WTC11 (cell line): ENCODE results near the gene KDM4B. TPM values are rescaled to one million over a fixed set of nuclear protein-coding genes. Genes with fewer than 3 reads are reported as not detected.

Experiments used
- ATAC-seq: fragments of 200-7000 bp; cut with Tn5 transposase; 2 replicates; pipeline ENCODE4 v1.10.0; 2021; ENCODE audit warnings: mild to moderate bottlenecking, moderate library complexity
- CTCF ChIA-PET: fragments of 300-600 bp; sonication (Branson Sonifier 250); formaldehyde crosslinking; loops from one replicate; lab custom pipeline; 2021; ENCODE audit warnings: antibody characterized with exemption; lab: Charles Lee
- POLR2A ChIA-PET: fragments of 350-600 bp; sonication (Branson Sonifier 250); formaldehyde crosslinking; loops from one replicate; lab custom pipeline; 2021; ENCODE audit warnings: antibody characterized with exemption; lab: Charles Lee
- DNase-seq: peaks from one replicate; pipeline ENCODE4 v3.0.0; 2021; ENCODE audit warnings: low spot score
- H3K27ac Mint-ChIP-seq: 2 replicates; pipeline ENCODE4 v1.8.0; 2021; ENCODE audit warnings: mixed read lengths
- H3K27me3 Mint-ChIP-seq: 2 replicates; pipeline ENCODE4 v1.8.0; 2021; ENCODE audit warnings: low read depth, mild to moderate bottlenecking, moderate library complexity, mixed read lengths
- H3K36me3 Mint-ChIP-seq: 2 replicates; pipeline ENCODE4 v1.8.0; 2021; ENCODE audit warnings: mixed read lengths
- H3K4me1 Mint-ChIP-seq: 2 replicates; pipeline ENCODE4 v1.8.0; 2022; ENCODE audit warnings: mixed read lengths
- H3K4me3 Mint-ChIP-seq: 2 replicates; pipeline ENCODE4 v1.8.0; 2021; ENCODE audit warnings: mild to moderate bottlenecking, moderate library complexity, mixed read lengths
- H3K9me3 Mint-ChIP-seq: 2 replicates; pipeline ENCODE4 v1.8.0; 2021; ENCODE audit warnings: mixed read lengths
- CBFB ChIP-seq: sonication (generic); formaldehyde crosslinking; IDR thresholded peaks from 2 replicates; pipeline ENCODE4 v1.8.1; 2022; ENCODE audit warnings: mild to moderate bottlenecking, low read depth, missing genetic modification reagents
- EMX1 ChIP-seq: fragments of 250-450 bp; sonication (Bioruptor Pico); IDR thresholded peaks from 2 replicates; pipeline ENCODE4 v1.8.0; 2021; ENCODE audit warnings: mild to moderate bottlenecking
- ETV6 ChIP-seq: sonication (generic); formaldehyde crosslinking; IDR thresholded peaks from 2 replicates; pipeline ENCODE4 v1.8.1; 2022; ENCODE audit warnings: mild to moderate bottlenecking, missing genetic modification reagents
- FOXK1 ChIP-seq: sonication (generic); formaldehyde crosslinking; IDR thresholded peaks from 2 replicates; pipeline ENCODE4 v1.8.0; 2022; ENCODE audit warnings: mild to moderate bottlenecking, moderate library complexity, missing genetic modification reagents
- FOXP1 ChIP-seq: sonication (generic); formaldehyde crosslinking; IDR thresholded peaks from 2 replicates; pipeline ENCODE4 v1.8.0; 2022; ENCODE audit warnings: missing genetic modification reagents, mild to moderate bottlenecking, moderate library complexity, borderline replicate concordance
- GABPB1 ChIP-seq: sonication (generic); formaldehyde crosslinking; IDR thresholded peaks from 2 replicates; pipeline ENCODE4 v1.8.1; 2023; ENCODE audit warnings: mild to moderate bottlenecking, missing genetic modification reagents
- NFATC4 ChIP-seq: fragments of 250-450 bp; sonication (Bioruptor Pico); IDR thresholded peaks from 2 replicates; pipeline ENCODE4 v1.9.0; 2021; ENCODE audit warnings: mild to moderate bottlenecking
- NFE2L1 ChIP-seq: sonication (generic); formaldehyde crosslinking; IDR thresholded peaks from 2 replicates; pipeline ENCODE4 v1.8.1; 2023; ENCODE audit warnings: missing genetic modification reagents
- NFYB ChIP-seq: sonication (generic); formaldehyde crosslinking; conservative IDR thresholded peaks from 2 replicates; pipeline ENCODE4 v1.8.0; 2022; ENCODE audit warnings: low read depth, missing genetic modification reagents
- SMAD4 ChIP-seq: sonication (generic); formaldehyde crosslinking; IDR thresholded peaks from 2 replicates; pipeline ENCODE4 v1.8.0; 2022; ENCODE audit warnings: mild to moderate bottlenecking, missing genetic modification reagents
- TEAD1 ChIP-seq: sonication (generic); formaldehyde crosslinking; IDR thresholded peaks from 2 replicates; pipeline ENCODE4 v1.8.0; 2022; ENCODE audit warnings: mild to moderate bottlenecking, missing genetic modification reagents
- ZNF121 ChIP-seq: sonication (generic); formaldehyde crosslinking; IDR thresholded peaks from 2 replicates; pipeline ENCODE4 v1.8.0; 2023; ENCODE audit warnings: missing genetic modification reagents
- ZNF232 ChIP-seq: sonication (generic); formaldehyde crosslinking; IDR thresholded peaks from 2 replicates; pipeline ENCODE4 v1.8.0; 2022; ENCODE audit warnings: mild to moderate bottlenecking, missing genetic modification reagents
- ZNF317 ChIP-seq: sonication (generic); formaldehyde crosslinking; IDR thresholded peaks from 2 replicates; pipeline ENCODE4 v1.8.1; 2023; ENCODE audit warnings: low read depth, mild to moderate bottlenecking, moderate library complexity, missing genetic modification reagents, borderline replicate concordance
- total RNA-seq: library from RNA; stranded (reverse); gene quantifications from 3 replicates; pipeline ENCODE4 v1.2.3, GENCODE V29; 2021
- TF ChIP-seq, protein P1 (sequence below): sonication (generic); formaldehyde crosslinking; IDR thresholded peaks from 2 replicates; pipeline ENCODE4 v1.8.1; 2023; ENCODE audit warnings: mild to moderate bottlenecking, missing genetic modification reagents, moderate library complexity
- TF ChIP-seq, protein P2 (sequence below): sonication (generic); formaldehyde crosslinking; IDR thresholded peaks from 2 replicates; pipeline ENCODE4 v1.8.0; 2022; ENCODE audit warnings: mild to moderate bottlenecking, missing genetic modification reagents
- TF ChIP-seq, protein P3 (sequence below): sonication (generic); formaldehyde crosslinking; IDR thresholded peaks from 2 replicates; pipeline ENCODE4 v1.8.0; 2022; ENCODE audit warnings: missing genetic modification reagents
- TF ChIP-seq, protein P4 (sequence below): sonication (generic); formaldehyde crosslinking; conservative IDR thresholded peaks from 2 replicates; pipeline ENCODE4 v1.8.1; 2023; ENCODE audit warnings: mild to moderate bottlenecking, low read depth, missing genetic modification reagents, moderate library complexity
- TF ChIP-seq, protein P5 (sequence below): fragments of 250-450 bp; sonication (Bioruptor Pico); IDR thresholded peaks from 2 replicates; pipeline ENCODE4 v1.8.0; 2021; ENCODE audit warnings: mild to moderate bottlenecking
- TF ChIP-seq, protein P6 (sequence below): sonication (generic); formaldehyde crosslinking; IDR thresholded peaks from 2 replicates; pipeline ENCODE4 v1.8.1; 2023; ENCODE audit warnings: mild to moderate bottlenecking, missing genetic modification reagents
- TF ChIP-seq, protein P7 (sequence below): fragments of 250-450 bp; sonication (Bioruptor Pico); conservative IDR thresholded peaks from 2 replicates; pipeline ENCODE4 v1.9.0; 2021; ENCODE audit warnings: mild to moderate bottlenecking

KDM4B gene
- total RNA-seq, 1 experiment from 2014 or later = 43.2 TPM

DNA sequence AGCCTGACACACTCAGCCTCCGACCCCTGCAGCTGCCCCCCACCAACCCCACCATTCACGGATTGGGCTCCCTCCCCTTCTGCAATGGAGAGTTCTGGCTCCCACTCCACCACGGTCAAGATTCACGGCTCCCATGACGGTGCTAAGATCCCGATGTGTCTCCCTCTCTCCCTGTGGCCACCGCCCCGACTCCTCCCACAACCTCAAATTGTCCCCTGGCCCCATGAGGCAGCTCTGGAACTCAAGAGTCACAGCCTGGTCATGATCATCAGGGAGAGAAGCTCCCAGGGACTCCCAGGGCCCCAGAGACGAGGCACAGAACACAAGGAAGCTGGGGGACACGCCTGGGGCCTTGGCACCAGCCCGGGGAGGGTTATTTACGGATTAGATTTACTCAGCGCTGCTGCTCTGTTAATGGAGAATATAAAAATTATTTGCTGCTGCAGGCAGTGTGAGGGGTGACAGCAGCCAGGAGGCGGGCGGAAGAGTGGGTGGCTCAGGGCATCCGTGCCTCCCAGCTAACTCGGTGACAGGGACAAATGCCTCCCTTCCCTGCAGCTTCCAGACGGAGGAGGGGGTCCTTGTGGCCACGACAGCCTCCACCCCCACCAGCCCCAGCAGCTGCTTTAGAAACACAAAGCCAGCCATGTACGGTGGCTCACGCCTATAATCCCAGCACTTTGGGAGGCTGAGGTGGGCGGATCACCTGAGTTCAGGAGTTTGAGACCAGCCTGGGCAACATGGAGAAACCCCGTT lies 187.5 kb downstream of the KDM4B start:
- TF ChIP-seq NFE2L1 (CRISPR knock-in tag) = no peak
- TF ChIP-seq FOXP1 = no peak
- TF ChIP-seq TEAD1 (CRISPR knock-in tag) = no peak
- ATAC-seq (no peak), DNase-seq (no peak)
- ChIA-PET CTCF (interaction anchor here (0.7 to 1.8 kb wide), 3 partner anchors 18 to 108 kb away, joined by 3 to 5 read pairs (median 4); no protein-coding TSS in a partner anchor), POLR2A (interaction anchor here (0.6 kb wide), 1 partner anchor 13 kb away, joined by 10 read pairs; no protein-coding TSS in a partner anchor)
- Mint-ChIP-seq H3K4me1 (peaks cover 8% of the 10 kb centered on the region), H3K4me3 (no peak overlapping the region), H3K27me3 (peaks cover 11% of the 10 kb centered on the region), H3K36me3 (peaks cover 19% of the 10 kb centered on the region), H3K27ac (peak overlapping the region; percentile 24; the same call in 1 of the 2 replicates), H3K9me3 (peaks cover 16% of the 10 kb centered on the region)

DNA sequence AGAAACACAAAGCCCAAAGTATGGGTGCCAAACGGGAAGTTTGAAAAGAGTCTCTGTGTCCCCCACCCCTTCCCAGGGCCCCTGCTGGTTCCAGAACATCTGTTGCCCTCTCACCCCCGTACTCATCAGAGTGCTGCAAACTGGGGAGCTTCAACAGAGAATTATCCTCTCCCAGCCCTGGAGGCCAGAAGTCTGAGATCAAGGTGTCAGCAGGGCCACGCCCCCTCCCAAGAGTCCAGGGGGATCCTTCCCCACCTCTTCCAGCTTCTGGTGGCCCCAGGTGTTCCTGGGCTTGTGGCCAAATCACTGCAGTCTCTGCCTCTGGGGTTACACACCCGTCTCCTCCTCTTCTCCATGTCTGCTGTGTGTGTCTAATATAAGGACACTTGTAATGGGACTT lies 188.3 kb downstream of the KDM4B start:
- TF ChIP-seq SMAD4 (CRISPR knock-in tag) (no peak), FOXK1 (CRISPR knock-in tag) (no peak), ZNF121 (CRISPR knock-in tag) (no peak), ZNF232 (CRISPR knock-in tag) (no peak), CBFB (no peak), ETV6 (CRISPR knock-in tag) (no peak), EMX1 (CRISPR knock-in tag) (no peak), NFATC4 (no peak), NFYB (no peak), ZNF317 (CRISPR knock-in tag) (no peak), GABPB1 (no peak)
- TF ChIP-seq, protein P1, sequence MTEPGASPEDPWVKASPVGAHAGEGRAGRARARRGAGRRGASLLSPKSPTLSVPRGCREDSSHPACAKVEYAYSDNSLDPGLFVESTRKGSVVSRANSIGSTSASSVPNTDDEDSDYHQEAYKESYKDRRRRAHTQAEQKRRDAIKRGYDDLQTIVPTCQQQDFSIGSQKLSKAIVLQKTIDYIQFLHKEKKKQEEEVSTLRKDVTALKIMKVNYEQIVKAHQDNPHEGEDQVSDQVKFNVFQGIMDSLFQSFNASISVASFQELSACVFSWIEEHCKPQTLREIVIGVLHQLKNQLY (CRISPR knock-in tag) = no peak
- TF ChIP-seq, protein P2, sequence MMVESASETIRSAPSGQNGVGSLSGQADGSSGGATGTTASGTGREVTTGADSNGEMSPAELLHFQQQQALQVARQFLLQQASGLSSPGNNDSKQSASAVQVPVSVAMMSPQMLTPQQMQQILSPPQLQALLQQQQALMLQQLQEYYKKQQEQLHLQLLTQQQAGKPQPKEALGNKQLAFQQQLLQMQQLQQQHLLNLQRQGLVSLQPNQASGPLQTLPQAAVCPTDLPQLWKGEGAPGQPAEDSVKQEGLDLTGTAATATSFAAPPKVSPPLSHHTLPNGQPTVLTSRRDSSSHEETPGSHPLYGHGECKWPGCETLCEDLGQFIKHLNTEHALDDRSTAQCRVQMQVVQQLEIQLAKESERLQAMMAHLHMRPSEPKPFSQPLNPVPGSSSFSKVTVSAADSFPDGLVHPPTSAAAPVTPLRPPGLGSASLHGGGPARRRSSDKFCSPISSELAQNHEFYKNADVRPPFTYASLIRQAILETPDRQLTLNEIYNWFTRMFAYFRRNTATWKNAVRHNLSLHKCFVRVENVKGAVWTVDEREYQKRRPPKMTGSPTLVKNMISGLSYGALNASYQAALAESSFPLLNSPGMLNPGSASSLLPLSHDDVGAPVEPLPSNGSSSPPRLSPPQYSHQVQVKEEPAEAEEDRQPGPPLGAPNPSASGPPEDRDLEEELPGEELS = no peak
- TF ChIP-seq, protein P3, sequence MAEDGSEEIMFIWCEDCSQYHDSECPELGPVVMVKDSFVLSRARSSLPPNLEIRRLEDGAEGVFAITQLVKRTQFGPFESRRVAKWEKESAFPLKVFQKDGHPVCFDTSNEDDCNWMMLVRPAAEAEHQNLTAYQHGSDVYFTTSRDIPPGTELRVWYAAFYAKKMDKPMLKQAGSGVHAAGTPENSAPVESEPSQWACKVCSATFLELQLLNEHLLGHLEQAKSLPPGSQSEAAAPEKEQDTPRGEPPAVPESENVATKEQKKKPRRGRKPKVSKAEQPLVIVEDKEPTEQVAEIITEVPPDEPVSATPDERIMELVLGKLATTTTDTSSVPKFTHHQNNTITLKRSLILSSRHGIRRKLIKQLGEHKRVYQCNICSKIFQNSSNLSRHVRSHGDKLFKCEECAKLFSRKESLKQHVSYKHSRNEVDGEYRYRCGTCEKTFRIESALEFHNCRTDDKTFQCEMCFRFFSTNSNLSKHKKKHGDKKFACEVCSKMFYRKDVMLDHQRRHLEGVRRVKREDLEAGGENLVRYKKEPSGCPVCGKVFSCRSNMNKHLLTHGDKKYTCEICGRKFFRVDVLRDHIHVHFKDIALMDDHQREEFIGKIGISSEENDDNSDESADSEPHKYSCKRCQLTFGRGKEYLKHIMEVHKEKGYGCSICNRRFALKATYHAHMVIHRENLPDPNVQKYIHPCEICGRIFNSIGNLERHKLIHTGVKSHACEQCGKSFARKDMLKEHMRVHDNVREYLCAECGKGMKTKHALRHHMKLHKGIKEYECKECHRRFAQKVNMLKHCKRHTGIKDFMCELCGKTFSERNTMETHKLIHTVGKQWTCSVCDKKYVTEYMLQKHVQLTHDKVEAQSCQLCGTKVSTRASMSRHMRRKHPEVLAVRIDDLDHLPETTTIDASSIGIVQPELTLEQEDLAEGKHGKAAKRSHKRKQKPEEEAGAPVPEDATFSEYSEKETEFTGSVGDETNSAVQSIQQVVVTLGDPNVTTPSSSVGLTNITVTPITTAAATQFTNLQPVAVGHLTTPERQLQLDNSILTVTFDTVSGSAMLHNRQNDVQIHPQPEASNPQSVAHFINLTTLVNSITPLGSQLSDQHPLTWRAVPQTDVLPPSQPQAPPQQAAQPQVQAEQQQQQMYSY (CRISPR knock-in tag) = no peak
- TF ChIP-seq, protein P4, sequence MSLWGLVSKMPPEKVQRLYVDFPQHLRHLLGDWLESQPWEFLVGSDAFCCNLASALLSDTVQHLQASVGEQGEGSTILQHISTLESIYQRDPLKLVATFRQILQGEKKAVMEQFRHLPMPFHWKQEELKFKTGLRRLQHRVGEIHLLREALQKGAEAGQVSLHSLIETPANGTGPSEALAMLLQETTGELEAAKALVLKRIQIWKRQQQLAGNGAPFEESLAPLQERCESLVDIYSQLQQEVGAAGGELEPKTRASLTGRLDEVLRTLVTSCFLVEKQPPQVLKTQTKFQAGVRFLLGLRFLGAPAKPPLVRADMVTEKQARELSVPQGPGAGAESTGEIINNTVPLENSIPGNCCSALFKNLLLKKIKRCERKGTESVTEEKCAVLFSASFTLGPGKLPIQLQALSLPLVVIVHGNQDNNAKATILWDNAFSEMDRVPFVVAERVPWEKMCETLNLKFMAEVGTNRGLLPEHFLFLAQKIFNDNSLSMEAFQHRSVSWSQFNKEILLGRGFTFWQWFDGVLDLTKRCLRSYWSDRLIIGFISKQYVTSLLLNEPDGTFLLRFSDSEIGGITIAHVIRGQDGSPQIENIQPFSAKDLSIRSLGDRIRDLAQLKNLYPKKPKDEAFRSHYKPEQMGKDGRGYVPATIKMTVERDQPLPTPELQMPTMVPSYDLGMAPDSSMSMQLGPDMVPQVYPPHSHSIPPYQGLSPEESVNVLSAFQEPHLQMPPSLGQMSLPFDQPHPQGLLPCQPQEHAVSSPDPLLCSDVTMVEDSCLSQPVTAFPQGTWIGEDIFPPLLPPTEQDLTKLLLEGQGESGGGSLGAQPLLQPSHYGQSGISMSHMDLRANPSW (CRISPR knock-in tag) = no peak
- TF ChIP-seq, protein P5, sequence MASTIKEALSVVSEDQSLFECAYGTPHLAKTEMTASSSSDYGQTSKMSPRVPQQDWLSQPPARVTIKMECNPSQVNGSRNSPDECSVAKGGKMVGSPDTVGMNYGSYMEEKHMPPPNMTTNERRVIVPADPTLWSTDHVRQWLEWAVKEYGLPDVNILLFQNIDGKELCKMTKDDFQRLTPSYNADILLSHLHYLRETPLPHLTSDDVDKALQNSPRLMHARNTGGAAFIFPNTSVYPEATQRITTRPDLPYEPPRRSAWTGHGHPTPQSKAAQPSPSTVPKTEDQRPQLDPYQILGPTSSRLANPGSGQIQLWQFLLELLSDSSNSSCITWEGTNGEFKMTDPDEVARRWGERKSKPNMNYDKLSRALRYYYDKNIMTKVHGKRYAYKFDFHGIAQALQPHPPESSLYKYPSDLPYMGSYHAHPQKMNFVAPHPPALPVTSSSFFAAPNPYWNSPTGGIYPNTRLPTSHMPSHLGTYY = no peak
- TF ChIP-seq, protein P6, sequence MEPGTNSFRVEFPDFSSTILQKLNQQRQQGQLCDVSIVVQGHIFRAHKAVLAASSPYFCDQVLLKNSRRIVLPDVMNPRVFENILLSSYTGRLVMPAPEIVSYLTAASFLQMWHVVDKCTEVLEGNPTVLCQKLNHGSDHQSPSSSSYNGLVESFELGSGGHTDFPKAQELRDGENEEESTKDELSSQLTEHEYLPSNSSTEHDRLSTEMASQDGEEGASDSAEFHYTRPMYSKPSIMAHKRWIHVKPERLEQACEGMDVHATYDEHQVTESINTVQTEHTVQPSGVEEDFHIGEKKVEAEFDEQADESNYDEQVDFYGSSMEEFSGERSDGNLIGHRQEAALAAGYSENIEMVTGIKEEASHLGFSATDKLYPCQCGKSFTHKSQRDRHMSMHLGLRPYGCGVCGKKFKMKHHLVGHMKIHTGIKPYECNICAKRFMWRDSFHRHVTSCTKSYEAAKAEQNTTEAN (CRISPR knock-in tag) = no peak
- TF ChIP-seq, protein P7, sequence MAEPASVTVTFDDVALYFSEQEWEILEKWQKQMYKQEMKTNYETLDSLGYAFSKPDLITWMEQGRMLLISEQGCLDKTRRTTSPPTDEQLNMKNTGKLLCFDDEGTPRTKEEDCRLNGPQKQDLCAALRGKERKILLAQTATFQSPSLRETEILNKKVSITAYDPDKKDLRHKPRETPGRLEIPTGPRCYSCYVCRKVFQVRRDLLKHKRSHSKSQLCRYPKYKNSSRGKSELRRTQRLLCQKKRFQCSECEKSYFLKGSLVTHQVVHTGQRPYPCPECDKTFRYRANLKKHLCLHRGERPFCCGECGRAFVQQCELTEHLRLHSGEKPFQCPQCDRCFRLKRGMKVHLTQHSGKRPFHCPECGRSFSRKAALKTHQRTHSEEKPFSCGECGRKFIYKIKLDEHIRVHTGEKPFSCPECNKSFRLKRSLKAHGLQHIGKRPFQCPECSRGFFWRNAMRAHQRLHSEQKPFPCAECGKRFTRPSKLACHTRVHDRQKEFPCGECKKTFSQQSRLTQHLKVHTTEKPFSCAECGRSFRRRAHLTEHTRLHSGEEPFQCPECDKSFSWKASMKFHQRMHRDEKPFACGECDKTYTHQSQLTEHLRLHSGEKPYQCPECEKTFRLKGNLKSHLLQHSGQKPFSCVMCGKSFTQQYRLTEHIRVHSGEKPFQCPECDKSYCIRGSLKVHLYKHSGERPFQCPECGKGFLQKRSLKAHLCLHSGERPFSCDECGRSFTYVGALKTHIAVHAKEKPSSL = no peak
- peaks cover 8% of the 10 kb centered on the region for H3K4me1 Mint-ChIP-seq
- H3K27ac Mint-ChIP-seq = no peak overlapping the region
- DNase-seq (no peak), ATAC-seq (no peak)
- ChIA-PET CTCF (interaction anchor here (0.7 to 1.8 kb wide), 2 partner anchors 19 to 40 kb away, joined by 4 read pairs; no protein-coding TSS in a partner anchor), POLR2A (no interaction called here)
- peaks cover 11% of the 10 kb centered on the region for H3K27me3 Mint-ChIP-seq
- no peak overlapping the region for H3K4me3 Mint-ChIP-seq
- H3K9me3 Mint-ChIP-seq = peaks cover 20% of the 10 kb centered on the region
- peaks cover 19% of the 10 kb centered on the region for H3K36me3 Mint-ChIP-seq
